Measurements from ENCODE around the gene VAC14.
"Not testable (repeated sequence)": the region's sequence is repeated elsewhere in the genome, so short reads cannot be mapped to it uniquely, and the experiment has no call there.

VAC14 gene

GRCh38 chr16:70683146-70683944, 117.6 kb downstream of the VAC14 start:
- in situ Hi-C loops (cut with MboI; ENCODE audit: low sequenced_read_pairs): no loop called here

DNA sequence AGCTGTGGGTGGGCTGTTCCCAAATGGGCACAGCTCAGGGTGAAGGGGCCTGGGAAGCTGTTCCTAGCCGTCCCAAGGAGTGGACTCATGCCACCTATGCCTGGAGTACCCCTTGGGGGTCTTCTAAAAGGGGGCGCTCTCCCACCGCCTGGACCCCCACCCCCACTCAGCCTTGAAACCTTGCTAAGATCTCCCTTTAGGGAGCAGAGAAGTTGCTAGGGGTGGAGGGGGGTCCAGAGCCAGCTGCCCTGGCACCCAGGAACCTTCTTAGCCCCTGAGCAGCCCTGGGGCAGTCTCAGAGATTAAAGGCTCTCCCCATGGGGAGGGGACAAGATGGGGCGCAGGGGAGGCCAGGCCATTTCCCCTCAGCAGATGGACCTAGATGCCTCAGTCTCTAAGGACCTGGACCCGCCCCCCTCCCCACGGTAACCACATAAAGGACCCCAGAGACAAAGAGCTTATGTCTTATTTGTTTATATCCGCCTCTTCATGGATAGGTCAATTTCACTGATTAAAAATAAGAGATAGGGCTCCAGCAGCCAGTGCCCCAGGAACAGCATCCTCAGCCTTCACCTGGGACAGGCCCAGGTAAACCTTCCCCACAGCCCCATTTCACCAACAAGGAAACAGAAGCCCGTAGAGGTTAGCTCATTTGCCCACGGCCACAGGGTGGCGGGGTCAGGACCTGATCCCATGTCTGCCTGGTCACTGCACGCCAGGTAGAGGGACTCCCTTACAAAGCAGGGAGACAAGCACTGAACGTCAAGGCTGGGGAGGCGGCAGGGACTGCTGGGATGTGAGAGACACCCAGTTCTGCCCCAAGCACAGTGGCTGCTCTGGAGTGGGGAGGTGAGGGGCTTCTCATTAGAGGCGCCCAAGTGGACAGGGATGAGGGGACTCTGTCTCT, 118.5 kb downstream of the VAC14 start:
- in situ Hi-C loops (cut with MboI; ENCODE audit: low sequenced_read_pairs): no loop called here

DNA sequence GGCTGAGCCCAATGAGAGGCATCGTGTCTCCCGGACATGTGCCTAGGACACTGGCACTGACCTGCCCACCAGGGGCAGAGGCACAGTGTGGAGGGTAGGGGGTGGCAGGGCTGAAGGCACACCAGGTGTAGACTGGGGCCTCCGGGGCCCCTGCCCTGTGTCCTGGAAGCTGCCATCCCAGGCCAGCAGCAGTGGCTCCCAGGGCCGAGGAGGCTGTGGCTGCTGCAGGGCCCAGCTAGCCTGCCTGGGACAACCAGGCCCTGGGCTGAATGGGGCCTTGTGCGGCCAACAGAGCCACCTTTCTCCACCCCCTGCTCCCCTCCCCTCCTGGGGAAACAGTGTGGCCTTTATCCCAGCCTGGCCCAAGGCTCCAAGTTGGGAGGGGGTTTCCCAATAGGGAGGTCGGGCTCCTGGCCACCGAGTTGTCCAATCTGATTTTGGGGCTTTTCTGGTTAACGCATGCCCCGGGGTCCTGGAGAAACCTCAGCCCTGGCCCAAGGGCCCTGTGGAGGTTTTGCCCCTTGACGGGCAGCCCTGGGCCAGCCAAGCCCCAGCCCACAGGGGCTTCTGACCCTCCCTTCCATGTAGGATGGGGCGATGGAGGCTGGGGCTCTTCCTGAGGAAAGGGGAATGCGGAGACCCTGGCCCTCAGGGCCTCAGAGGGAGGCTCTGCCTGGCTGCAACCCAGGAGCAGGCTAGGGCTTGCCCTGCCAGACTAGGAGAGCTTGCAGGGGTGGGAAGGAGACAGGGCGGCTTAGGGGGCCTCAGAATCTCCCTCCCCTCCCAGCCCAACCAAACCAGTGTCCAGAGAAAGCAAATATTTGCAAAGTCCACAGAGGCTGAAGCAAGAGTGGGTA, 119.3 kb downstream of the VAC14 start:
- in situ Hi-C loops (cut with MboI; ENCODE audit: low sequenced_read_pairs): no loop called here

DNA sequence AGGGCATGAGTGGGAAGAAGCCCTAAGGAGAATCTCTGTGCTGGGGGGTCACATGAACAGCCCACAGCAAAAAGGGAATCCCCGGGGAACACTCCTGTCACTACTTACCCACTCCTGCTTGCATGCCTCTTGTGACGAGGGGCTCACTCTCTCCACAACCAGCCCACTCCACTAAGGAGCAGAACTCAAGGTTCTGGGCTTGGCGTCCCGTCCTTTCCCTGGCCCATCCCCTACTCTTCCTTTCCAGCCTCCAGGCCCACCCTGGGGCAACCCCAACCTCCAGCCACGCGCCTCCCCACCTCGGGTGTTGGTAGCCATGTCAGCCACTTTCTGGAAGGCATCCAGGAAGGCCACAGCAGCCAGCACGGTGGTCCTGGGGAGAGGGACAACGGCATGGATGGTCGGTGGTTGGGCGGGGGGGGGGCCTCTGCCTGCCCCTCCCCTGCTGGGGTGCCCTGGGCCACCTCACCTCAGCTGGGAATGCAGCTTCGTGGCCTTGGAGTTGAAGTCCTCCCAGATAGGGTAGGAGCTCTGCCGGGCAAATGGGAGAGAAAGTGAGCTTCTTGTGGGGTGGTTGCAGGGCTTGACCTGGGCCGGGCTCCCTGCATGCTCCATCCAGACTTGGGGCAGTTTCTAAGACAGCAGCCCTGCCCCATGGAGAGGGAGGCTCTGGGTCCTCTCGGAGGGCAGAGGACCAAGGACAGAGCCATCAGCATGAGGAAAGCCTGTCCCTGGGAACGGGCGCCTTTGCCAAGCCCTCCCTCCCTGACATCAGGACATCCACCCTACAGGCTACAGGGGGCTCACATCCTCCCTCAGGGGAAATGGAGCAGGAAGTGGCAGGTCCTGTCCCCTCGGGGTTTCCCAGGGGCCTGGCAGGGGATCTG, 120.2 kb downstream of the VAC14 start:
- in situ Hi-C loops (cut with MboI; ENCODE audit: low sequenced_read_pairs): no loop called here

DNA sequence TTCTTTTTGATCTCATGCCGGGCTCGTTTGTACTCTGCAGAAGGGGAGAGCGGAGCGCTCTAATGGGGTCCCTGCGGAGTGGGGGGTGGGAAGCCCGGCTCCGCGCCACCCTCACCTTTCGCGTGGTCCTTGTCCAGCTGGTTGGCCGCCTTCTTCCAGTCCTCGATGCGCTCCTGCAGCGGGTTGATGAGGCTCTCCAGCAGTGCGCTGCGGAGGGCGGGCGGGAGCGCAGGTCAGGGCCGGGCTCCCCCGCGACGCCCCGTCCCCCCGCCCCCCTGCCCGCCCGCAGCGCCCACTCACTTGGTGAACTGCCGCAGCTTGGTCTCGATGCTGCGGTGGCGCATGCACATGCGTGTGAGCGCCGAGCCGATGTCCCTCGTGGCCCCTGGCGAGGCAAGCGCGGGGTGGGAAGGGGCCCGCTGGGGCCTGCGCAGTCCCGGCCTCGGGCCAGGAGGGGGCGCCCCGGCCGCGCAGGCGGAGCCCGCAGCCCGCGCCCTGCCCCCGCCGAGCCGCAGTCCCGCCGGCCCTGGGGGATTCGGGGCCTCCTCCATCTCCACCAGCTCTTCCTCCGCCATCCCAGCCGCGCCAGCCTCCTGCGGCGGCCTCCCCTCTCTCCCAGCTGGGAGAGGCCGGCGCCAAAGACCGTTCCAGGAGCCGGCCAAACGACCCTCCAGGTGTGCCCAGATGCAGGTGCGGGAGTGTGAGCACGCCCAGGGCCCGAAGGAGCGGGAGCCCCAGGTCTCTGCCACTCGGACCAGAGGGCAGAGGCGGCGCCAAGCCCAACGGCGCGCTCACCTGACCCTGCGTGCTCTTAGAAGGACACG, 121.1 kb downstream of the VAC14 start:
- in situ Hi-C loops (cut with MboI; ENCODE audit: low sequenced_read_pairs): no loop called here

DNA sequence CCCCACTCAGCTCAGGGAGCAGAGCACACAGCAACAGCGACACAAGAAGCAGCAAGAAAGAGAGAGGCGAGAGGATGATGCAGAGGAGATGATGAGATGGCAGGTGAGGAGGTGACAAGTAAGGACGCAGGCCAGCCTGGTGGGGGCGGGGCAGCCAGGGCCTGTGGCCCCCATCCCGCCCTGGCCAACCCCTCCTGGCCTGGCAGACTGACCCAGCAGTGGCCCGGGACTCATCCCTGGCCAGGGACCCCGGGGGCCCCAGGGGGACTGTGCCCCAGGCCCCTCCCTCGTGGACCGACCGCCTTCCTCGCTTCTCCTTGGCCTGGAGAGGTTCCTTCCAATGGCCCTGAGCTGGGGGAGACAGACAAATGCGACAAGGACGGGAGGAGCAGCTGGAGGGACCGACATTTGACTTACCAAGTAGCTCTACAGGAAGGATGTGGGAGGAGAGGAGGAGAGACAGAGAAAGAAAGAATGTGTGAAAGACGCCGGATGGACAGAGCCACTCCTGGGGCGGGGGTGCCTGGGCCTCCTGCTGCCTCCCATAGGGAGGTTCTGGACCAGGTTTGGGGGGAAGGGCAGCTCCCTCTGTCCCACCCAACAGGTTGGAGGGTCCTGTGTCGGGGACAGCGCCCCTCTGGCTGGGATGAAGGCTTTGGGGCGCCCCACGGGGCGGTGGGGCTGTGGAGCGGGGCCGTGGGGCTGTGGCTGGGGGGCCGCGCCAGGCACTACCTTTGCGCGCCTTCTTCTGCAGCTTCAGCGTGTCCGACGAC, 121.9 kb downstream of the VAC14 start:
- in situ Hi-C loops (cut with MboI; ENCODE audit: low sequenced_read_pairs): no loop called here

GRCh38 chr16:70678121-70678897, 122.6 kb downstream of the VAC14 start:
- in situ Hi-C loops (cut with MboI; ENCODE audit: low sequenced_read_pairs): no loop called here

DNA sequence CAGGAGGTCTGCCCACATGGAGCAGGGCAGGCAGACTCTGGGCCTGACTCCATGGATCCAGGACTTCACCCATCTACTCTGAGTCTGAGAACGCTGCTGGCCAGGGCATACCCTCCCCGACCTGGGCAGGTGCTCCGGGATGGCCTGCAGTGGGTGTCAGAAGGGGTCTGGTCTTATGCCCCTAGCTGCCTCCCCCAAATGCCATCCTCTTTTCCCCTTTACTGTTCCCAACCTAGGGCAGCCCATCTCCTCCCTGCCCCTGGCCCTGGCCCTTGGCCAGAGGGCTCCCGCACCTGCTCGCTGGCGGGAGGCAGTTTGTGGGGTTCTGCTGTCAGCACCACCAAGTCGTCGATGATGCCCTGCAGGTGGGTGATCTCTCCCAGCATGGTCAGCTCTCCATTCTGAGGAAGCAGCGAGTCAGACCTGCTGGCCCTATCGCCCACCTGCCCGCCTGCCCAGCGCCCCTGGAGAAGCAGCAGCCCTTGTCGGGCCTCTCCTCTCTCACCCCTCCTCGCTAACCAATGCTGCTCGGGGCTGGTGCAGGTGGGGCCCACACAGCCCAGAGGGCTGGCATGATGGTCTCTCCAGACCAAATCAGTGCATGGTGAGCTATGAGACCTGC, 123.3 kb downstream of the VAC14 start:
- in situ Hi-C loops (cut with MboI; ENCODE audit: low sequenced_read_pairs): no loop called here

DNA sequence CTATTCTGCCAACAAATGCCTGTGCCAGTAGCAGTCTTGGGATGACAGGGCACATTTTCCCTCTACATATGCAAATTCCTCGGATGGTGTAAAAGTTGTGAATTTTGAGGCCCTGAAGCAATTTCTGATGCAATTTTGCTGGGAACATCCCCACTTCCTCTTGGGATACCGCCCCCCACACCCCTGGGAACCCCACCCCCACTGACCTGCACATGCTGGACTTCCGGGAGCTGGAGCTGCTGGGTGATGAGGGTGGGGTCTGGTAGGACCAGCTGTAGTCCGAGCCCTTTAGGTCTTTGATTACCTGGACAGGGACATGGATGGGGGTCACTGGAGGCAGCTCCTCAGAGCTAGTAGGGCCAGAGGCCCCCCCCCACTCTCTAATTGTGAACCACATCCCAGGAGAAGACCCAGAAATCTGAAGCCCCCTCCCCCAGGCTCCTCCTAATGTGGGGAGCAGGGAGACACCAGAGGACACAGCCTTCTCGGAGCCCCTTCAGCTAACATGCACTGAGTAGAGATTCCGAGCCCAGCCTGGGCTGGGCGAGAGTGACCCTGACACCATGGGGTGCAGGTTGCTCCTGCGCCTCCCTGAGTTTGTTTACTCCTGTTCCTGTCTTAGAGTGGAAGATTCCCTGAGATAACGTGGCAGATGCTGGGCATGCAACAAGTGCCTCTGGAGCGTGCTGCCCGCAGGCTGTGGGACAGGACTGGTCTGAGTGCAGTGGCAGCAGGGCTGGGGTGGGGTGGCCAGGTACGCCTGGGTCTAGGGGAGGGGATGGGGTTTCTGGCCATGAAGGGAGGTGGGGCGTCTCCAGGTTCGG, 124.1 kb downstream of the VAC14 start:
- in situ Hi-C loops (cut with MboI; ENCODE audit: low sequenced_read_pairs): no loop called here

DNA sequence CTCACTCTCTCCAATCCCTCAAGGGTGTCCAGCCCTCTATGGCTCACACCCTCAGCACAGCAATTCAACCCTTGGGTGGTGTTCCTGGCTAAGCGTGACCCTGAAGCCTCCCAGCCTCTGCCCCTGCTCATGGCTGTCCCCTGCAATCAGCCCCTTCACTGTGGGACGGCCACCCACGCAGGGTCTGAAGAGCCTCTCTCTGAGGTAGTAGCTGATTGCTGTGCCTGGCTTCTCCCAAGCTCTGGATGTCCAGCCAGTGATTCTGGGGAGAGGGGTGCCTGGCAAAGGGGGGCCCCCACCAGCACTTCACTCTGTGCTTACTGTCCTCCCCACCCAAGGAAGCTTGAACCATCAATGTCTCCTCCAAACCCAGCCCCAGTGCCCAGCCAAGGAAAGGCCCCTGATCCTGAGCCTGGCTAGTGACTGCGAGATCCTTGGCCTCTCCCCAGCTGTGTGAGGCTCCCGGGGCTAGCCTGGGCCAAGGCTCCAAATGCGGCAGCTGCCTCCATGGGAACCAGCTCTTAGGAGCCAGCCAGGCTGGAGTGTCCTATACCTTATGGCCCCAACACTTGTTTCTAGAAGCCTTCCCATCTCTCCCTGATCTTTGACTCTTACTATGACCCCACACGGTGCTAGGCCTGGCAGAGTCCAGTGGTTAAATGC, 125.0 kb downstream of the VAC14 start:
- in situ Hi-C loops (cut with MboI; ENCODE audit: low sequenced_read_pairs): no loop called here

DNA sequence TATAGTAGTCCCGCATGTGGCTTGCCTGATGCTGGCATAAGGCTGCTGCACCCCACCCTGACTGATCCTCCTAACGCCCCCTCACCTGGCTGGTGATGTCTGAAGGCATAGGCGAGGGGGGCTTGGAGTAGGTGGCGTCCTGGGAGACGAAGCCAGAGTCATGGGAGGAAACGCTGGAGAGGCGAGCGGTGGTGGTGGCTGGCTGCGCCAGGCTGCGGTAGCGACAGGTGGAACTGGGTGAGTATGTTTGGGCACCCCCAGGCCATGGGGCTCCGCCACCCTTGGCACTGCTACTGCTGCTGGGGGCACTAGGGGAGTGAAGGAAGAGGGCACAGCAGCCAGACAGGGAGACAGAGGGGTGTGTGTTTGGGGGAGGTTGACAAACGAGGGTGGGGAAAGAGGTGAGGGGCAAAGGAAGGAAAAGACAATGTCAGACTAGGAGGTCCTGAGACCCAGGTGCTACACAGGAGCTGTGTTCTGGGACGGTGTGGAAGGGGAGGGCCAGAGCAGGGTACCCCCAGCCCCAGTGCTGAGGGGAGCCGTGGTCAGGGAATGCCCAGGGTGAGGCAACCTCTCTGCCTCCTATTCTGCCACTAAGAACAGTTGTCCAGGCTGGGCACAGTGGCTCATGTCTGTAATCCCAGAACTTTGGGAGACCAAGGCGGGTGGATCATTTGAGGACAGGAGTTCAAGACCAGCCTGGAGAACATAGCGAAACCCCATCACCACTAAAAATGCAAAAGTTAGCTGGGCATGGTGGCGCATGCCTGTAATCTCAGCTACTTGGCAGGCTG, 126.5 kb downstream of the VAC14 start:
- in situ Hi-C loops (cut with MboI; ENCODE audit: low sequenced_read_pairs): no loop called here

GRCh38 chr16:70670938-70671337, 130.0 kb downstream of the VAC14 start:
- in situ Hi-C loops (cut with MboI; ENCODE audit: low sequenced_read_pairs): not testable (repeated sequence)

DNA sequence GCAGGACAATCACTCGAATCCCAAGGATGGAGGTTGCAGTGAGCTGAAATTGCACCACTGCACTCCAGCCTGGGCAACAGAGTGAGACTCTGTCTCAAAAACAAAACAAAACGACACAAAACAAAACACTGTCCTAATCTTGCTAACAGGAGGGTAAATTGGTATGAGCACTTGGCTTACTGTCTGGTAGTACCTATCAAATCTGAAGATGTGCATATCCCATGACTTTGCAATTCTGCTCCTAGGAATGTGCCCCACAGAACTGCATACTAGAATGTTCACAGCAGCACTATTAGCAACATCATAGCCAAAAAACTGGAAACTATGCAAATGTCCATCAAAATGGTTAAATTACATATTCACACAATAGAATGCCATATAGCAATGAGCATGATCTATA, 130.8 kb downstream of the VAC14 start:
- in situ Hi-C loops (cut with MboI; ENCODE audit: low sequenced_read_pairs): no loop called here

GRCh38 chr16:70665806-70666735, 134.9 kb downstream of the VAC14 start:
- in situ Hi-C loops (cut with MboI; ENCODE audit: low sequenced_read_pairs): no loop called here

Data from hTERT RPE-1 (cell line).